Cardiac septum (tissue), 1 donor: Measurements from ENCODE around the gene OR51G1. TPM values are rescaled to one million over a fixed set of nuclear protein-coding genes. Genes with fewer than 3 reads are reported as not detected.
"Not testable (repeated sequence)": the region's sequence is repeated elsewhere in the genome, so short reads cannot be mapped to it uniquely, and the experiment has no call there.

Experiments used
- DNase-seq: peaks from one replicate; pipeline ENCODE4 v3.0.0-alpha.2; 2020; ENCODE audit warnings: low spot score
- intact Hi-C: fragments of 100-400 bp; cut with DNase I; formaldehyde crosslinking; loops from one replicate; pipeline ENCODE4 v1.14.0; 2022
- long read RNA-seq: library from polyadenylated mRNA; unstranded; transcript quantifications from one replicate; pipeline ENCODE4 v2.0.0, GENCODE V29; 2021
- total RNA-seq: library from RNA; stranded (reverse); fragmentation: NEBNext Ultra II Directional; extraction: Animal tissue kit (Norgen Biotek cat#: 25700); gene quantifications from one replicate; pipeline ENCODE4 v1.2.1, GENCODE V29; 2021
- donor health status: DM: no; HTN: no; CAD: no.

Gene OR51G1, protein sequence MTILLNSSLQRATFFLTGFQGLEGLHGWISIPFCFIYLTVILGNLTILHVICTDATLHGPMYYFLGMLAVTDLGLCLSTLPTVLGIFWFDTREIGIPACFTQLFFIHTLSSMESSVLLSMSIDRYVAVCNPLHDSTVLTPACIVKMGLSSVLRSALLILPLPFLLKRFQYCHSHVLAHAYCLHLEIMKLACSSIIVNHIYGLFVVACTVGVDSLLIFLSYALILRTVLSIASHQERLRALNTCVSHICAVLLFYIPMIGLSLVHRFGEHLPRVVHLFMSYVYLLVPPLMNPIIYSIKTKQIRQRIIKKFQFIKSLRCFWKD
- total RNA-seq, result not detected
- long read RNA-seq, result 0 reads

DNA sequence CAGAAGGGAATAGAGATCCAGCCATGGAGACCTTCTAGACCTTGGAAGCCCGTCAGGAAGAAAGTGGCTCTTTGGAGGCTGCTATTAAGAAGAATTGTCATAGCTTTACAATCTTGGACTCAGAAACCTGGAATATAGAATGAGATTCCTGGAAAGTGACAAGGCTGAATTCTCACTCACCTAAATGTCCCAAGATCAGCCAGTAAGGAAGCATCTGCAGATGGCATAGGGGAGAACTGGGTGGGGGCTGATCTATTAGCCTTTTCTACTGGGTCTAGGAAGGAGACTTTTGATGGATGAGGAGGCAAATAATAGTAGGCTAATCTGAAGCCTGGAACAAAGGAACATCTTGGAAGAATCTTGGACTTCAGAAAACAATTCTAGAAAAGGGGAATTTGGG is at the start of gene OR51G1:
Gene OR51G1, minus strand, starts transcription at position 101 of the 400 bp plus-strand sequence. Its CDS starts 0 bp downstream, at position 101.
- no peak for DNase-seq
- intact Hi-C loops, result no loop called here

DNA sequence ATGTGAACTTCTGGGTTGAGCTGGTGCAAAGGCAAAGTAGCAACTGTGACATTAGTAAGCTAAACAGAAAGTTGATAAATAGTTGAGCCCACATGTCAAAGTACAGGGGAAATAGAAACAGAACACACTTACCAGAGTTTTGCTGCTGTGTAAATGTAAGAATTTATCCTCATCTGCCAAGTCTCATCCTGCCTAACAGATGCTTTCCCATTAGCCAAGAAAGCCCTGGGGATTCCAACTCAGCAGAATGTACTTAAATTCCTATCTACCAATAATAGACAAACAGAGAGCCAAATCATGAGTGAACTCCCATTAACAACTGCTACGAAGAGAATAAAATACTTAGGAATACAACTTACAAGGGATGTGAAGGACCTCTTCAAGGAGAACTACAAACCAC is 38.7 kb upstream of the OR51G1 start:
- intact Hi-C loops, result no loop called here
- no peak for DNase-seq

DNA sequence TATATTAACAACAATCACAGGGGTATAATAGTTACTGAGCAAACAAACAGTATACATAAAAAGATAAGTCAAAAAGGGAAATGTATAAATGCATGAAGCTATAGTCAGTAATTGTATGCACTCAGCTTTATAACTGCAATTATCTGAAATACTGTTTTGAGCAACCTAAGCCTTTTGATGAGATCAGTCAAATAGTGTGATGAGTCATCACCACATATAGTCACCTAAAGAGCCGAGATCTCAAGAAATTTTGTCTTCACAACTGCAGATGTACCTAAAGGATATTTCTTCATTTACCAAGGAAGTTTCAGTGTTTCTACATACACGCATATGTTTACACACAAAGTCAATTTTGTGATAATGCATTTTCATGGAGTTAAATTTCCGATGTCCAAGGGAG is 36.7 kb upstream of the OR51G1 start:
- intact Hi-C loops, result no loop called here
- no peak for DNase-seq

DNA sequence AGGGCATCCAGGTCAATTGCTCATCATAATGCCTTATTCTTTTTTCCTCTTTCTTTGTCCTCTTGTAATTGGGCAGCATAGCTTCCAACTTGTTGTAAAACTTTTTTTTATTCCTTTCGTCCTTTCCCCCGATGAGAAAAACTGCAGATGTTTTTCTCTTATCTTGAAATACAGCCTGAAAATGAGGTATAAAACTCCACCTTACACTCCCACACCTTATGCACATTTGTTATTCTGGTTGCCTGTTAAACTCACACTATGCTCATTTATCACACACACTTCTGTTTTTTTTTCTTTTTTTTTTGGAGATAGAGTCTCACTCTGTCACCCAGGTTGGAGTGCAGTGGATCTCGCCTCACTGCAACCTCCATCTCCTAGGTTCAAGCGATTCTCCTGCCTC is 33.3 kb upstream of the OR51G1 start:
- intact Hi-C loops, result no loop called here
- DNase-seq, result no peak

DNA sequence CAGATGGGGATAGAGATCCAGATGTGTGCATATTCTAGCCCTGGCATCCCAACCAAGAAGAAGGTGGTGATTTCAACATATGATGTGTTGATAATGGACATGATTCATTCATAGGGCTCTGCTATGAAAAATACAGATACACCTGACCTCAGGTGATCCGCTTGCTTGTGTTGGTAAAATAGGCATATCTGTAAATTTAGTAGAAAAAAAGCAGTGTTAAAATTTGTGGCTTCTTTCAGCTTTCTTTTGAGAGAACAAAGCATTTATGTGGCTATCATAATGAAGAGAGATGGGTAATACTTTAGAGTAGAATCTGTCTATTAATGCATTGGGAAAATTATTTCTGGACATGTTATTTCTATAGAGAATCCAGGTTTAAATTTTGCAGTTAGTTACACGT is 31.5 kb upstream of the OR51G1 start, which contains the start of gene OR51A2:
Gene OR51A2, minus strand, starts transcription at position 101 of the 400 bp plus-strand sequence. Its CDS starts 0 bp downstream, at position 101.
- DNase-seq, intact Hi-C loops: not testable (repeated sequence)

DNA sequence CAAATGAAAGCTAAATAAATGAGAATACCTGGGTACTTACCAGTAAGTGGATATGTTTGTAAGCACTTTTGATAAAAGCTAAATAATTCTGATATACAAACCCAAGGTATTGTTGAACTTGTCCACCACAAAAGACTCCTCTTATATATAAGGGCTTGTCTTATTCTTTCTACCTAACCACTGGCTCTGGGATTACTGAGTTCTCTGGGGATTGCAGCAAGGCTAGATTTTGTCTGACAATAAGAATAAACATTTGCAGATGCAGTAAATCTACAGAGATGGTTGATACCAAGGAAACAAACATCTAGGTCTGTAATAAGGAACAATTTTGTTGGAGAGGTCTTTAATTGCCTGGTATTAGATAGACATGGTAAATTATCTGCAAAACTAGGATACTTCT is 23.4 kb upstream of the OR51G1 start, which contains the start of gene OR51A4:
Gene OR51A4, minus strand, starts transcription at position 101 of the 400 bp plus-strand sequence. CDS start 505 bp downstream, outside the sequence.
- intact Hi-C loops, result no loop called here

DNA sequence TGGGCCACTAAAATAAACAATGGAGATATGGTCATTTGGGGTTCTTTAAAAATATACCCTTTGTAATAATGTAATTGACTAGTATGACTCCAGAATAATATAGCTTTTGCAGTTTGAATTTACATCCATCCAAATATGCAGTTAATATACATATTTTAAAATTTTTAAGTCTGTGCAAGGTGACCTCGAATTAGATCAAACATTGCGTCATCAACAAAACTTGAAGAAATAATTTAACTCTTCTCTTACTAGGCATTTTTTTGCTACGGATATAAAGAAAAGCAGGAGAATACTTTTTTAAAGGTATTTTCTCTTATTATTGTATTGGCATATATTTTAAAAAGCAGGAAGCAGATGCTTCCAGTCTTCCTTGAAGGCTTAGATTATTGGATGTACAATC is 12.6 kb upstream of the OR51G1 start:
- DNase-seq, result no peak
- intact Hi-C loops, result no loop called here

More for the DNA sequence above, 23.4 kb upstream of the OR51G1 start, which contains the start of gene OR51A4:
- no peak for DNase-seq

DNA sequence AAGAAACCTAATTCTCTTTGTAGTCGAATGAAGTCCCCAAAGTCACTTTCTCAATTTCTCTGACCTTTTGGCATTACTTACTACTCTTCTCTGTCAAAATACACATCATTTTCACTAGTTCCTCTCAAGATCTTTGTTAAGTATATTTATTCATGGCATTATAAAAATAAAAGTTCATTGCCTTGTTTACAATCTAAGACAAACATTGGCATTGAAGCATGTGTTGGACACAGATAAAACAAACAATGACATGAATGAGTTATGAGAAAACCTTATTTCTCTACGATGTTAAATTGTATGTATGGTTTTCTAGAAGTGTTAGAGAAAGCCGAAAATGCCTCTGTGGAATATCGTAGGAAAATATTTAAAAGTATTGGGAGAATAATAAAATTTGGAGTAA is 8.6 kb upstream of the OR51G1 start:
- DNase-seq, result no peak
- intact Hi-C loops, result no loop called here

DNA sequence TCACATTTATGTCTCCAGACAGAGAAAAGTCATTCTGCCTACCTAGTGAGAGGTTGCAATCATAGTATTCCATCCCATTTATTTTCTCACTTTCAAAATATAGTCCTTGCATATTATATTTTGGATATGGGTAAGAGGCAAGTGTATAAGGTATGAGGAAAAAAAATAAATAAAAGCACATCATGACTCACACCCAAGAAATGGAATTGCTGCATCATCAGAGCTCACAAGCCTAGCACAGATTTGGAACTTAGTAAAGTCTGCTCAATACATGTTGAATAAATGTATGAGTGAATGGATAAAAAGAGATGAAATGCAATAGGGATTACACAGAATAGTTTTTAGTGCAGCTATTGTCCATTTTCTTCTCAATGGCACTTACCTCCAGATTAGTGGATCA is 2.5 kb upstream of the OR51G1 start:
- no peak for DNase-seq
- intact Hi-C loops, result no loop called here

DNA sequence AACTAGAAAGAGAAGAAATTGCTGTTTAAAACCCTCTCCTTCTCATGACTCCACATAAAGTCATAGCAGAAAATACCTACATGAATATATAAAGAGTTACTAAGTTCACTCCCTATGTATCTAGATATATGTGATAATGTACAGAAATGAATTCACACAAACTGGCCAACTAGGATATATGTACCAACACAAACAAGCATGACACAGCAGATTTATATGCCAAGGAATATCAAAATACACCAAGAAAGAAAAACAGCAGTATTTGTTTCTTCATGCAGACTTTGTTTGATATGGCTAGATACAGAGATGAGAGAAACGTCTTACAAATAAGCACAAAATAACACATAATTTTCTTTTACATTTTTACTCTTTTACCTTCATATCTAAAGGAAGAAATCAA is 1.8 kb downstream of the OR51G1 start:
- no peak for DNase-seq
- intact Hi-C loops, result no loop called here

DNA sequence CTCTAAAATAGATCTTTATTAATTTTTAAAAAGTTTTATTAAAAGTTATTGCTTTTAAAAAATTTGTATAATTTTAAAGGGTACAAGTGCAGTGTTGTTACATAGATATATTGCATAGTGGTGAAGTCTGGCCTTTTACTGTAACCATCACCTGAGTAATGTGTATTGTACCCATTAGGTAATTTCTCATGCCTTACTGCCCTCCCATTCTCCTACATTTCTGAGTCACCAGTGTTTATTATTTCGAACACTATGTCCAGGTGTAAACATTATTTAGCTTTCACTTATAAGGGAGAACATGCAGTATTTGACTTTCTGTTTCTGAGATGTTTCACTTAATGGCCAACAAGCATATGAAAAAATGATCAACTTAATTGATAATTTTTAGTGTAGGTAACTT is 2.3 kb downstream of the OR51G1 start:
- intact Hi-C loops, result no loop called here
- no peak for DNase-seq

DNA sequence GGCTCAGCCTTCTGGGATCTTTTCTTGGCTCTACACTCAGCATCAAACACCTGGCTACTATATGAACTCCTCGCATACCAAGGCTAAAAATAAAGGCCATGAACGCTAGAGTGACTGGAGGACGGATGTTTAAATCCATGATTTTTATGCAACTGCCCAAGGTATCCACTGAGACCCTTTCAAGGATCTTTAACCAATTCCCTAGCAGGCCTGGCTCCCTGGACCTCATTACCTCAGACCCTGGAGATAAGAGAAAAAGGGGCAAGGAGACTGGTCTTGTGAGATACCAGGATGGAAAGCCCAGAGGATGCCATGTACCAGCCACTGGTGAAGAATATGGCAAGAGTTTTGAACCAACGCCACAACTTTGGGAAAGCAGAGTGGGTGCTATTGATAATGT is 4.9 kb downstream of the OR51G1 start, which contains the start of gene OR51G2:
Gene OR51G2, minus strand, starts transcription at position 101 of the 400 bp plus-strand sequence. CDS start 3,687 bp downstream, outside the sequence.
- intact Hi-C loops, result no loop called here
- DNase-seq, result no peak

DNA sequence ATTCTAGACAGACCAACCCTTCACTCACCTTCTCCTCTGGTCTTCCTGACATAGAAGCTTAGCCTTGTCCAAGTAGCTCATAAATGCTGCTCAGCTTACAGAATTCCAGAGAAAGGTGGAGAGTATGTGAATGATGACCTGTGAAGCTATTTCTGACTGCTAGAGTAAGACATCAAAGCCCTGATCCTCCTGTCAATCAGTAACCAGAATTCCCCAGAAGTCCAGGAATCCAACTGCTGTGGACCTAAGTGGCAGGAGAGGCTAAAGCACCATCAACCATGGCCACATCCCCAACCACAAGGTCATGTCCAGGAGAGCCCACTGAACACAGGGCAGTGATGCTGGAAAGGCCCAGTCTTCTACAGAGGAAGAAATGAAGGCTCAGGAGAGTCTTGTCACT is 7.6 kb downstream of the OR51G1 start:
- intact Hi-C loops, result no loop called here
- no peak for DNase-seq

DNA sequence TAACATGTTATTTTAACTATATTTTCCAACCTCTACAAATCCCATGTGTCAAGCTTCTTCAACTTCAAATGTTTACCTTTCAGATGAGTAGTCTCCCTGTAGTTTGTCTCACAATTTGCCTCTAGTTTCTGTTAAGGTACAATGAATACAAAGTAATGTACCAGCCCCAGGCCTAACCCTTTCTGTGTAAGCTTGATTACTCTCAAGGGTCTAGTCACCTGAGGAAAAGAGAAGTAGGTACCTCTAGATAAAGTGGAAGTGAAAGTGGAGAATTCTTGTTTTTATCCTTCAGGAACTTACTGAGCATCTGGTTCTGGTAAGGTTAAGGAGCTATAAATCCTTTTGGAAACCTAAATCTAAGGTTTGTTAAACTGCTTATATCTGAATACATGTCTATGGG is 20.7 kb downstream of the OR51G1 start, which contains the start of gene OR51A7:
Gene OR51A7, plus strand, starts transcription at position 300 of the 400 bp plus-strand sequence. CDS start 3,587 bp downstream, outside the sequence.
- no peak for DNase-seq
- intact Hi-C loops, result no loop called here

DNA sequence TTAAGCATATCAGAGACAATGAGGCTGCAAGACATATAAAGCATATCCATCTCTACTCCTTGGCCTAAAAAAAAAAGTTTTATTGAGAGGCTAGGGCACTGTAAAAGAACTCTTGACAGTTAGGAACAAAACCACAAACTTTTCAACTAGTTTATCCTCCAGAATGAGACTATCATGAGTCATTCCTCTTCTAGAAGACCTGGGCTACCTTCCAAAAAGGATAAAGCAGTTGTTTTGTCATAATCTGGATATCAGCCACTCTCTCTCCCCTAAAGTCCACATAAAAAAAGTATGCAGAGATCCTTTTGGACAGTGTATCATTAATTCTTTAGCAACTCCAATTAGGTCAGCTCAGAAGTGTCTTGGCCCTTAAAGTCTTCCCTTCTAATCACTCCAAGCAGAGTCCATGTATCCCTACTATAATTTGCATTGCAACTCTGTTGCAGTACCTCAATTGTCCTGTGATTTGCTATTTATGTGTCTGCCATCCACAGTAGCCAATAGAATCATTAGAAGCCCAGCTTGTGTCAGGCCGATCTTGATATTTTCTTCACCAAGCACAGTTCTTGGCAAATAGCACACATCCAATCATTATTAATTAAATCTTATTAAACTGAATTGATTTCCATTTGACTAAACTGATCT is 32.0 kb downstream of the OR51G1 start:
- DNase-seq, result no peak
- intact Hi-C loops, result no loop called here

DNA sequence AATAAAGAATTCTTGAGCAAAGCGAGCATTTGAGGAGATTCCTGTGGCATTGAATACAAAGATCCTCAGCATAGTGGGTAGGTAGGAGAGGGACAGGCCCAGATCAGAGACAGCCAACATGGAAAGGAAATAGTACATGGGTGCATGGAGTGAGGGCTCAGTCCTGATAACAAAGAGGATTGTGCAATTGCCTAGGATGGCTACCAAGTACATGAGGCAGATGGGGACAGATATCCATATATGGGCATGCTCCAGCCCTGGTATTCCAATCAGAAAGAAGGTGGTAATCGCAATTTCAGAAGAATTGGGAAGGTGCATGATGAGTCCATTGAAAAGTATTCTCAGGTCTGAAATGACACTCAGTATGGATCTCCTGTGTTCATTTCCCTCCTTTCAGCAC is 33.9 kb downstream of the OR51G1 start:
- no peak for DNase-seq
- intact Hi-C loops, result no loop called here

DNA sequence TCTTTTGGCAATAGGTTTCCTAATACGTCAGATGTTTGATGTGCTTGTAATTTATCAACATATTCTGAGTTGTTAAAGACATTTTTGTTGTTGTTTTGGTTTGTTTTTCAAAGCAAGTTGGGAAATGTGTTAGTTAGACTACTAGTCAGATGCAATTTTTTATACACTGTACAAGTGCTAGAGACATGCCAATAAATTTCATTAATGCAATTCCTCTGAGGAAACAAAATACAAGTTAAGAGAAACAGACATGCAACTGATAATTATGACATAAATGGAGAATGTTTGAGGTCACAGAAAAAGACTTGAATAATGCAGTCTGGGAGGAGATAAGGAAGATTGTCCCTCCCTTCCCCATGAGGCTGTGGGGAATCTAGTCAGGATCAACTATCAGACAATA is 36.5 kb downstream of the OR51G1 start:
- intact Hi-C loops, result no loop called here

DNA sequence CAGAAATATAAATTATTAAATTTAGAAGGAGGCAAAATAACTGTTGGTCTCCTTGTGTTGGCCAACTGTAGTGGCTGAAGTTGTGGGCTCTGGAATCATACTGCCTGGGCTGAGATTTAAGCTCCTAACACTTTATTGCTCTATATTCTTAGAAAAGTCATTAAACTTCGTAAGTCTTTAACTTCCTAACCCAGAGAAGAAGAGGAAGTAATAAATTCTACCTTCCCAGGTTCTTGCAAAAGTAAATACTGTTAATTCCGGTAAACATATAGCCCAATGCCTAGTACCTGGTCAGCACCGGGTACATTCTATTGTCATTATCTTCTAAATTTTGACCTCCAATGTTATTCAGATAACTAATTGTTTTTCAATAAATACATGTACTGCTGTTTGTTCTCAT is 38.0 kb downstream of the OR51G1 start:
- DNase-seq, result no peak
- intact Hi-C loops, result no loop called here

More for the DNA sequence above, 36.5 kb downstream of the OR51G1 start:
- no peak for DNase-seq

DNA sequence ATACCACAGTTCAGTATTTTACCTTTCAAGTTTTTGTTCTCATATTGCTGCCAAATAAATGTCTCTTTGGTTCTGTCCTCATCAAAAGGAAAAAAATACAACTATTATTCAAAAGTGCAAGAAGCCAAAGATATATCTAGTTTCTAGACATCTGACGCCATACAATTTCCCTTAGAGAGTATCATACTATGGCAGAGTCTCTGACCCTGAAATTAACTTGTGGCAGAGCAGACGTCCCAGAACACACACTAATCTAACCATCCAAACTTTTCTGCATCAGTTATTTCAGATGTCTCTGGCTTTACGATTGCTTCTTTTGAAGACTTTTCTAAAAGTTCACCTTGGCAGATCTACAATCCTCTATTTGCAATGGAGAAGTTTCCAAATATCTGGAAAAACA is 39.8 kb downstream of the OR51G1 start:
- DNase-seq, result no peak
- intact Hi-C loops, result no loop called here

DNA sequence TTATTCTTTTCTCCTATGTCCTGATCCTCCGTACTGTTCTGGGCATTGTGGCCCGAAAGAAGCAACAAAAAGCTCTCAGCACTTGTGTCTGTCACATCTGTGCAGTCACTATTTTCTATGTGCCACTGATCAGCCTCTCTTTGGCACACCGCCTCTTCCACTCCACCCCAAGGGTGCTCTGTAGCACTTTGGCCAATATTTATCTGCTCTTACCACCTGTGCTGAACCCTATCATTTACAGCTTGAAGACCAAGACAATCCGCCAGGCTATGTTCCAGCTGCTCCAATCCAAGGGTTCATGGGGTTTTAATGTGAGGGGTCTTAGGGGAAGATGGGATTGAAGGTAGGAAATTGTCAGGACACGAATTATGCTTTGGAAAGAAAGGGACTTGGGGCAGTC is 41.6 kb downstream of the OR51G1 start:
- intact Hi-C loops, result no loop called here
- no peak for DNase-seq
